ENCODE measurements around the gene RAB18.

The RAB18 gene

GRCh38 chr10:27578316-27578715 is 74.2 kb downstream of the RAB18 start:
- TF ChIP-seq MAX (IDR thresholded peaks at IDR 0.05) (no peak), ZBTB7A (IDR thresholded peaks at IDR 0.05; ENCODE audit: low read depth) (no peak), EGR1 (IDR thresholded peaks at IDR 0.05) (no peak), CEBPB (IDR thresholded peaks at IDR 0.05) (no peak), TEAD4 (IDR thresholded peaks at IDR 0.05) (no peak), RAD21 (IDR thresholded peaks at IDR 0.05; ENCODE audit: low read depth) (no peak), EP300 (IDR thresholded peaks at IDR 0.05; ENCODE audit: borderline replicate concordance) (no peak), TCF12 (IDR thresholded peaks at IDR 0.05; ENCODE audit: low read depth) (no peak), REST (IDR thresholded peaks at IDR 0.05; ENCODE audit: low read depth) (no peak), TAF1 (IDR thresholded peaks at IDR 0.05; ENCODE audit: low read depth) (no peak), FOXM1 (IDR thresholded peaks at IDR 0.05; ENCODE audit: borderline replicate concordance, low read depth) (no peak), CREB1 (IDR thresholded peaks at IDR 0.05; ENCODE audit: low read depth) (no peak), USF1 (IDR thresholded peaks at IDR 0.05) (no peak), NFIC (IDR thresholded peaks at IDR 0.05) (no peak), YY1 (IDR thresholded peaks at IDR 0.05; ENCODE audit: low read depth) (no peak)

GRCh38 chr10:27581225-27581624 is 77.1 kb downstream of the RAB18 start:
- TF ChIP-seq RAD21 (IDR thresholded peaks at IDR 0.05; ENCODE audit: low read depth) (no peak), EP300 (IDR thresholded peaks at IDR 0.05; ENCODE audit: borderline replicate concordance) (no peak), MAX (IDR thresholded peaks at IDR 0.05) (no peak), NFIC (IDR thresholded peaks at IDR 0.05) (no peak), CEBPB (IDR thresholded peaks at IDR 0.05) (no peak), EGR1 (IDR thresholded peaks at IDR 0.05) (no peak), ZBTB7A (IDR thresholded peaks at IDR 0.05; ENCODE audit: low read depth) (no peak), CREB1 (IDR thresholded peaks at IDR 0.05; ENCODE audit: low read depth) (no peak), TEAD4 (IDR thresholded peaks at IDR 0.05) (no peak)

- no peak for TF ChIP-seq TAF1 (IDR thresholded peaks at IDR 0.05; ENCODE audit: low read depth)
- no peak for TF ChIP-seq REST (IDR thresholded peaks at IDR 0.05; ENCODE audit: low read depth)
These were observed 80.2 kb downstream of the RAB18 start for GRCh38 chr10:27584302-27584701.
